HG03520 (cell line): ENCODE measurements around the gene UNC119.
"Not testable (repeated sequence)": the region's sequence is repeated elsewhere in the genome, so short reads cannot be mapped to it uniquely, and the experiment has no call there.

Experiments used
- ATAC-seq: cut with Tn5 transposase; IDR thresholded peaks from one replicate; pipeline ENCODE4 v1.9.1; 2021; ENCODE audit warnings: mild to moderate bottlenecking, moderate library complexity; ENCODE audit not compliant: unreplicated experiment

The UNC119 gene

GRCh38 chr17:28552176-28552999 lies at the start of gene UNC119:
TSS of gene UNC119 (minus strand) at chr17:28552624. CDS start at chr17:28552557, 67 bp downstream.
- ATAC-seq = peak; percentile 45

GRCh38 chr17:28599311-28600184 lies 47.1 kb upstream of the UNC119 start:
- ATAC-seq = peak; percentile 38

GRCh38 chr17:28598799-28599310 lies 46.4 kb upstream of the UNC119 start, which contains the start of gene SPAG5:
TSS of gene SPAG5 (minus strand) at chr17:28599025. CDS start at chr17:28598946, 79 bp downstream.
- peak; percentile 75 for ATAC-seq

- no peak for ATAC-seq
Observed at GRCh38 chr17:28598389-28598788, 46.0 kb upstream of the UNC119 start.

GRCh38 chr17:28597606-28598383 lies 45.4 kb upstream of the UNC119 start:
- no peak for ATAC-seq

GRCh38 chr17:28592260-28592659 lies 39.8 kb upstream of the UNC119 start:
- no peak for ATAC-seq

- ATAC-seq = no peak
Observed at GRCh38 chr17:28585851-28586250, 33.4 kb upstream of the UNC119 start.

GRCh38 chr17:28584434-28584833 lies 32.0 kb upstream of the UNC119 start:
- ATAC-seq = no peak

- ATAC-seq = no peak
Observed at GRCh38 chr17:28582513-28582912, 30.1 kb upstream of the UNC119 start.

GRCh38 chr17:28580959-28581358 lies 28.5 kb upstream of the UNC119 start:
- no peak for ATAC-seq

- no peak for ATAC-seq
Observed at GRCh38 chr17:28579526-28579925, 27.1 kb upstream of the UNC119 start.

- ATAC-seq = no peak
Observed at GRCh38 chr17:28578246-28579195, 26.1 kb upstream of the UNC119 start.

GRCh38 chr17:28577466-28577824 lies 25.0 kb upstream of the UNC119 start:
- ATAC-seq = no peak

GRCh38 chr17:28576758-28577465 lies 24.5 kb upstream of the UNC119 start, which contains the start of gene ALDOC:
TSS of gene ALDOC (minus strand) at chr17:28576895. CDS start at chr17:28575532, 1,363 bp downstream.
- peak; percentile 85 for ATAC-seq

- ATAC-seq = not testable (repeated sequence)
Observed at GRCh38 chr17:28576016-28576415, 23.6 kb upstream of the UNC119 start.

- ATAC-seq = no peak
Observed at GRCh38 chr17:28575126-28575795, 22.8 kb upstream of the UNC119 start.

- no peak for ATAC-seq
Observed at GRCh38 chr17:28574526-28574925, 22.1 kb upstream of the UNC119 start.

- ATAC-seq = no peak
Observed at GRCh38 chr17:28573966-28574480, 21.6 kb upstream of the UNC119 start.
